ENCODE data around the gene PRKG1. TPM values are rescaled to one million over a fixed set of nuclear protein-coding genes. Genes with fewer than 3 reads are reported as not detected.

The PRKG1 gene
- total and polyA plus RNA-seq, 2 donors (not counting 1 experiment from before 2014, with no cell fraction given), result not detected

DNA sequence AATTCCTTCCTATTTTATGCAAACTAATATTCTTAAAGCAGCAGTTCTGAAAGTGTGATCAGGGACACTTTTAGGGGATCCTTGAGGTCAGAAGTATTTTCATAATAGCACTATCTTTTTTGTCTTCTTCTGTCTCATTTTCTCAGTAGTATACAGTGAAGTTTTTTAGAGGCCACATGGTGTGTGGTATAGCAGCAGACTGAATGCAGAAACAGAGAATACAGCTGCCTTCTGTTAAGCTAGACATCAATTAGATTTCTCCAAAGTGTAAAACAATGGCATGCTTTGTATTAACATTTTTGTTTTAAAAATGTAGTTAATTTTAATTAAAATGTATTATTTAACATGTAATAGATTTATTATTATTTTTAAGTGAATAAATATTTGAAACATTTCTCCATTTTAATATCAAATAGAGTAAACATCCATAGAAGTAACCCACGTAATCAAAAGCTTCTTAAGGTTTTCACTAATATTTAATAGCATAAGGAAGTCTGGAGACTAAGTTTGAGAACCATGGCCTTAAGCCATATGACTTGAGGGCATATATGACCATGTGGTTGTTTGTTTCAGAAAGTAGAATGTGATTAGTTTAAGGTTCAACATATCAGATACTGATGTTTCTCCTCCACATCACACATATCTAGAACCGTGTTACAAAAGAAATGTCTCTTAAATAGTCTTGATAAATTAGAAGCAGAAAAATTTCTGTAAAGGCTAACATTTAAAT, 94.0 kb downstream of the PRKG1 start:
- H3K27me3 Mint-ChIP-seq, result no peaks in the 10 kb centered on the region
- H3K4me3 Mint-ChIP-seq, result no peak overlapping the region
- Histone ChIP-seq H3K4me2 (replicated peaks; ENCODE audit: low read depth, low read length, poor library complexity, severe bottlenecking) (no peak overlapping the region), H2AFZ (ENCODE audit: insufficient read depth, low read depth, low read length, poor library complexity, severe bottlenecking) (no peak overlapping the region), H3K79me2 (ENCODE audit: control insufficient read depth, insufficient read depth, low read length) (no peaks in the 10 kb centered on the region), H4K20me1 (ENCODE audit: control insufficient read depth, insufficient read depth, low read length, poor library complexity, severe bottlenecking) (no peaks in the 10 kb centered on the region), H3K27me3 (replicated peaks in 1 of 4; ENCODE audit: control extremely low read depth in 1 of 4, control insufficient read depth in 3 of 4, insufficient read depth in 4 of 4, low read length in 3 of 4) (no peaks in the 10 kb centered on the region), H3K4me3 (ENCODE audit: control extremely low read depth in 1 of 5, extremely low read depth in 1 of 5, insufficient read depth in 1 of 5, low read depth in 2 of 5, low read length in 4 of 5) (no peak overlapping the region), H3K4me1 (ENCODE audit: control insufficient read depth in 2 of 2, insufficient read depth in 2 of 2, low read length in 2 of 2) (no peaks in the 10 kb centered on the region), H3K9me3 (ENCODE audit: control extremely low read depth in 1 of 3, control insufficient read depth in 2 of 3, insufficient read depth in 1 of 3, low read length in 2 of 3) (no peaks in the 10 kb centered on the region), H3K9ac (ENCODE audit: low read length) (no peak overlapping the region), H3K36me3 (replicated peaks in 1 of 2; ENCODE audit: control extremely low read depth in 1 of 2, control insufficient read depth in 1 of 2, extremely low read depth in 1 of 2, insufficient read depth in 2 of 2, low read length in 1 of 2) (no peaks in the 10 kb centered on the region), H3K27ac (ENCODE audit: low read length in 2 of 2) (no peak overlapping the region)
- TF ChIP-seq, protein P1, sequence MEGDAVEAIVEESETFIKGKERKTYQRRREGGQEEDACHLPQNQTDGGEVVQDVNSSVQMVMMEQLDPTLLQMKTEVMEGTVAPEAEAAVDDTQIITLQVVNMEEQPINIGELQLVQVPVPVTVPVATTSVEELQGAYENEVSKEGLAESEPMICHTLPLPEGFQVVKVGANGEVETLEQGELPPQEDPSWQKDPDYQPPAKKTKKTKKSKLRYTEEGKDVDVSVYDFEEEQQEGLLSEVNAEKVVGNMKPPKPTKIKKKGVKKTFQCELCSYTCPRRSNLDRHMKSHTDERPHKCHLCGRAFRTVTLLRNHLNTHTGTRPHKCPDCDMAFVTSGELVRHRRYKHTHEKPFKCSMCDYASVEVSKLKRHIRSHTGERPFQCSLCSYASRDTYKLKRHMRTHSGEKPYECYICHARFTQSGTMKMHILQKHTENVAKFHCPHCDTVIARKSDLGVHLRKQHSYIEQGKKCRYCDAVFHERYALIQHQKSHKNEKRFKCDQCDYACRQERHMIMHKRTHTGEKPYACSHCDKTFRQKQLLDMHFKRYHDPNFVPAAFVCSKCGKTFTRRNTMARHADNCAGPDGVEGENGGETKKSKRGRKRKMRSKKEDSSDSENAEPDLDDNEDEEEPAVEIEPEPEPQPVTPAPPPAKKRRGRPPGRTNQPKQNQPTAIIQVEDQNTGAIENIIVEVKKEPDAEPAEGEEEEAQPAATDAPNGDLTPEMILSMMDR (IDR thresholded peaks at IDR 0.05), result no peak
- TF ChIP-seq EZH2 (IDR thresholded peaks at IDR 0.05; ENCODE audit: borderline replicate concordance, insufficient read depth, low read depth, low read length, poor library complexity, severe bottlenecking), result no peak
- whole genome bisulfite sequencing (ENCODE audit: insufficient coverage), result no CpG with 5 or more reads among the region's 2 CpGs
- intact Hi-C loops (cut with micrococcal nuclease), result no loop called here
- POLR2A ChIA-PET, result no interaction called here
- no peak for DNase-seq
- no peaks in the 10 kb centered on the region for H3K9me3 Mint-ChIP-seq (ENCODE audit: insufficient read depth)
- no peaks in the 10 kb centered on the region for H3K4me1 Mint-ChIP-seq
- no peak overlapping the region for H3K27ac Mint-ChIP-seq
- CTCF ChIA-PET, result no interaction called here
- no peak for ATAC-seq (ENCODE audit: low read depth)

DNA sequence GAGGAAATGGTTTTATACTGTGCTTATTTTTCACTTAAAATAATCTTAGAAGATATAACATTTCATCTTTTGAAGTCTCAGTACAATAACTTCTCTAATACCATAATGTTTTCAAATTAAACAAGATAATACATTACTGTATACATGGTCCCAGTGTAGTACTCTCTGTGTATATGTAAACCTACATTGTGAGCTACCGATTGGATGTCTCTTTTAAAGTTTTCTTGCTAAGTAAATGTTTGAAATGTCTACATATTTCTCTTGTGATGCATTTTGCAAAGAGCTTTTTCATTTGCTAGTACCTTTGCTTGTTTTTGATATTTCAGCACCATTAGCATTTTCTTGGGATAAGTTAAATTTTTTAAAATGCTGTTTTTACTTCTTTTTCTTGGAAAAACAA, 94.8 kb downstream of the PRKG1 start:
- Histone ChIP-seq H3K36me3 (replicated peaks in 1 of 2; ENCODE audit: control extremely low read depth in 1 of 2, control insufficient read depth in 1 of 2, extremely low read depth in 1 of 2, insufficient read depth in 2 of 2, low read length in 1 of 2) (no peaks in the 10 kb centered on the region), H3K4me2 (replicated peaks; ENCODE audit: low read depth, low read length, poor library complexity, severe bottlenecking) (no peak overlapping the region), H2AFZ (ENCODE audit: insufficient read depth, low read depth, low read length, poor library complexity, severe bottlenecking) (no peak overlapping the region), H3K4me3 (ENCODE audit: control extremely low read depth in 1 of 5, extremely low read depth in 1 of 5, insufficient read depth in 1 of 5, low read depth in 2 of 5, low read length in 4 of 5) (no peak overlapping the region), H3K27ac (ENCODE audit: low read length in 2 of 2) (no peak overlapping the region), H4K20me1 (ENCODE audit: control insufficient read depth, insufficient read depth, low read length, poor library complexity, severe bottlenecking) (no peaks in the 10 kb centered on the region), H3K9ac (ENCODE audit: low read length) (no peak overlapping the region), H3K4me1 (ENCODE audit: control insufficient read depth in 2 of 2, insufficient read depth in 2 of 2, low read length in 2 of 2) (no peaks in the 10 kb centered on the region), H3K9me3 (ENCODE audit: control extremely low read depth in 1 of 3, control insufficient read depth in 2 of 3, insufficient read depth in 1 of 3, low read length in 2 of 3) (no peaks in the 10 kb centered on the region), H3K79me2 (ENCODE audit: control insufficient read depth, insufficient read depth, low read length) (no peaks in the 10 kb centered on the region), H3K27me3 (replicated peaks in 1 of 4; ENCODE audit: control extremely low read depth in 1 of 4, control insufficient read depth in 3 of 4, insufficient read depth in 4 of 4, low read length in 3 of 4) (no peaks in the 10 kb centered on the region)
- no peaks in the 10 kb centered on the region for H3K9me3 Mint-ChIP-seq (ENCODE audit: insufficient read depth)
- TF ChIP-seq, protein P1 (IDR thresholded peaks at IDR 0.05), result no peak
- no peak for TF ChIP-seq EZH2 (IDR thresholded peaks at IDR 0.05; ENCODE audit: borderline replicate concordance, insufficient read depth, low read depth, low read length, poor library complexity, severe bottlenecking)
- no peak overlapping the region for H3K27ac Mint-ChIP-seq
- DNase-seq (no peak), ATAC-seq (ENCODE audit: low read depth) (no peak)
- no peaks in the 10 kb centered on the region for H3K4me1 Mint-ChIP-seq
- no peaks in the 10 kb centered on the region for H3K27me3 Mint-ChIP-seq
- intact Hi-C loops (cut with micrococcal nuclease), result no loop called here
- ChIA-PET CTCF (no interaction called here), POLR2A (no interaction called here)
- H3K4me3 Mint-ChIP-seq, result no peak overlapping the region
- WGBS (ENCODE audit: insufficient coverage), result no CpG with 5 or more reads among the region's 1 CpG

All from B cell (primary cell).